Activated naive CD4-positive, alpha-beta T cell treated with anti-CD3 and anti-CD28 coated beads for 36 hours (primary cell): ENCODE results near the gene ZNF616. TPM values are rescaled to one million over a fixed set of nuclear protein-coding genes. Genes with fewer than 3 reads are reported as not detected.
A peak's percentile ranks its signal among the peaks of the same experiment; 100 is the strongest.
"Not testable (repeated sequence)": the region's sequence is repeated elsewhere in the genome, so short reads cannot be mapped to it uniquely, and the experiment has no call there.

Source experiments
- CTCF ChIA-PET: fragments of 350-600 bp; sonication (Branson Sonifier 250); formaldehyde crosslinking; loops from one replicate; lab custom pipeline; 2021; ENCODE audit warnings: antibody characterized with exemption; lab: Charles Lee
- DNase-seq: peaks from one replicate; pipeline ENCODE4 v3.0.0-alpha.2; 2020
- H3K27ac Mint-ChIP-seq: one replicate; pipeline ENCODE4 v1.8.0; 2021; ENCODE audit warnings: mild to moderate bottlenecking, mixed read lengths
- H3K27me3 Mint-ChIP-seq: one replicate; pipeline ENCODE4 v1.8.0; 2021; ENCODE audit warnings: low read depth, mixed read lengths
- H3K36me3 Mint-ChIP-seq: one replicate; pipeline ENCODE4 v1.8.0; 2021; ENCODE audit warnings: low read depth, mixed read lengths
- H3K4me1 Mint-ChIP-seq: one replicate; pipeline ENCODE4 v1.8.0; 2021; ENCODE audit warnings: low read depth, mixed read lengths
- H3K4me3 Mint-ChIP-seq: one replicate; pipeline ENCODE4 v1.8.0; 2021; ENCODE audit warnings: mild to moderate bottlenecking, moderate library complexity, mixed read lengths
- H3K9me3 Mint-ChIP-seq: one replicate; pipeline ENCODE4 v1.8.0; 2021; ENCODE audit warnings: mixed read lengths
- intact Hi-C: fragments of 100-400 bp; cut with micrococcal nuclease; formaldehyde crosslinking; loops from one replicate; pipeline ENCODE4 v1.15.1; 2023
- total RNA-seq, 2 experiments: library from RNA; stranded (reverse); gene quantifications; one replicate each; pipeline ENCODE4 v1.2.3, GENCODE V29; 2021

The ZNF616 gene
- total RNA-seq, 2 experiments from 2014 or later: 7.6 to 8.7 TPM

GRCh38 chr19:52101866-52102562 is 37.7 kb downstream of the ZNF616 start:
- Mint-ChIP-seq H3K9me3 (peaks cover 37% of the 10 kb centered on the region), H3K4me1 (no peaks in the 10 kb centered on the region), H3K27ac (no peak overlapping the region), H3K36me3 (peaks cover 17% of the 10 kb centered on the region), H3K27me3 (no peaks in the 10 kb centered on the region), H3K4me3 (no peak overlapping the region)
- DNase-seq: no peak
- CTCF ChIA-PET: no interaction called here
- intact Hi-C loops: no loop called here

DNA sequence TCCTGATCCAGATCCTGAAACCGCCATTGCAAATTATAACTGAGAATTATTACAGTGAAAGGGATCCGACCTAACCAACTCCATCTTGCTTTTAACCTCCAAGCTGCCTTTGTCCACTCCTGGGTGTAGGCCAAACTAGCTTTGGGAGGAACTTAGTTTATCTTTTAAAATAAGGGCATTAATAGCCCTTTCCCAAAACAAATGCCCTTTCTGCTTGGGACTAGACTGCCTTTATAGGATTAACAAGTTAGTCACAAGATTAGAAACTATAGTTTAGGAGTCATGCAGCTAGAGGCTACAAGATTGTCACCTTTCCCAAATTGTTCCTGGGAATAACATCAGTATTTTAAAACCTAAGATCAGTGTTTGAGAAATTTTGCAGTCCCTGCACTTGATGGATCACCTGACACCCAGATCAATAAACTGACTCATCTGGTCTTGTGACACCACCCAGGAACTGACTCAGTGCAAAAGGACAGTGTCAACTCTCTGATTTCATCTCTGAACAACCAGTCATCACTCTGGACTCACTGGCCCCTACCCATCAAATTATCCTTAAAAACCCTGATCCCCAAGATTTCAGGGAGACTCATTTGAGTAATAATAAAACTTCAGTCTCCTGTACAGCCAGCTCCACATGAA is 40.1 kb downstream of the ZNF616 start:
- peaks cover 24% of the 10 kb centered on the region for H3K36me3 Mint-ChIP-seq
- CTCF ChIA-PET: no interaction called here
- H3K4me1 Mint-ChIP-seq: peaks cover 5% of the 10 kb centered on the region
- DNase-seq: no peak
- H3K9me3 Mint-ChIP-seq: peaks cover 39% of the 10 kb centered on the region
- no peaks in the 10 kb centered on the region for H3K27me3 Mint-ChIP-seq
- no peak overlapping the region for H3K4me3 Mint-ChIP-seq
- no peak overlapping the region for H3K27ac Mint-ChIP-seq
- intact Hi-C loops: loop anchor here (5.0 kb wide), 1 partner anchor 128 kb away; no protein-coding TSS in a partner anchor

- peaks cover 54% of the 10 kb centered on the region for H3K9me3 Mint-ChIP-seq
- intact Hi-C loops: loop anchor here (5.0 kb wide), 1 partner anchor 131 kb away; no protein-coding TSS in a partner anchor
- CTCF ChIA-PET: interaction anchor here (0.5 to 0.6 kb wide), 2 partner anchors 160 to 170 kb away, joined by 3 read pairs; no protein-coding TSS in a partner anchor
- not testable (repeated sequence) for DNase-seq, H3K27me3 Mint-ChIP-seq, H3K27ac Mint-ChIP-seq
- H3K4me1 Mint-ChIP-seq: peaks cover 19% of the 10 kb centered on the region
- H3K4me3 Mint-ChIP-seq: peak overlapping the region; percentile 91
- H3K36me3 Mint-ChIP-seq: peaks cover 54% of the 10 kb centered on the region
These were observed 43.3 kb downstream of the ZNF616 start for GRCh38 chr19:52096416-52096815.

DNA sequence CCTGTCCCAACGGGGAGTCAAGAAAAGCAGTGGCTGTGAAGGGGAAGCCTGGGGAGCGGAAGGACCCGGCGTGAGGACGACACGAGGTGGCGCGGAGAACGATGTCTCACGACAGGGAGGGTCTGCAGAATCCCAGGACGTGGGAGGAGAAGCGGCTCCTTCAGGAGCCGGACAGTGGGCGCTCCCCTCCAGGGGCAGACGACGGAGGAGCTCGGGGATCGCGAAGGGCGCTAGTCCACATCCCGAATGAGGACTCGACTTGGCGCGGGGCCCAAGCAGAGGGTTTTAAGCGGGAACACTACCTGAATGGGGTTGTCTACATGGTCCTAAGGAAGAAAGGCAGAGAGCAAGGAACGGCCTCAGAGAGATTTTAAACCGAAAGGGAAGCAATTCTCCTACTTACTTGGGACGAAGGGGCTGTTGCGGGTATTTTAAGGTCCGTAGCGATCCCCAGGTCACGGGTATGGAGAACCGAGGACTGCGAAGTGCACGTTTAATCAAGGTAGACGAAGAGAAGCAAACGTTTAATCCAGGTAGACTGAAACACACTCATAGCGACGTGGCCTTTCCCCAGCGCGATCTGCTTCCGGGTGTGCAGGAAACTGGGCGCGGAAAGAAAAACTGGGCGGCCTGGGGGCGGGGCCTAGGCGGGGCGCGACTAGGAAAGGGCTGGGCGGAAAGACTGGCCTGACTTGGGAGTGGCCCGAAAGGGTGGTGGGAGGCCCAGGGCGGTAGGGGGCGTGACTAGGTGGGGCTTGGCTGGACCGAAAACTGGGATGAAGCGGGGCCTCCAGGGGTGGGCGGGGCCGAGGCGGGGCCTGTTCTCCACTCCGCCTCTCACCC is 44.3 kb downstream of the ZNF616 start, which contains the start of gene ZNF841:
Gene ZNF841, minus strand, starts transcription at position 594 of the 843 bp plus-strand sequence. CDS start 10,964 bp downstream, outside the sequence.
- intact Hi-C loops: loop anchor here (1.0 to 5.0 kb wide), 3 partner anchors 46 to 169 kb away; partner anchors contain the start of gene ZNF613
- H3K36me3 Mint-ChIP-seq: peaks cover 65% of the 10 kb centered on the region
- H3K9me3 Mint-ChIP-seq: peaks cover 61% of the 10 kb centered on the region

GRCh38 chr19:52094526-52095130 is 45.1 kb downstream of the ZNF616 start:
- intact Hi-C loops: loop anchor here (1.0 to 5.0 kb wide), 3 partner anchors 45 to 168 kb away; partner anchors contain the start of gene ZNF613
- Mint-ChIP-seq H3K4me1 (peaks cover 19% of the 10 kb centered on the region), H3K9me3 (peaks cover 63% of the 10 kb centered on the region), H3K4me3 (peak overlapping the region; percentile 91), H3K36me3 (peaks cover 68% of the 10 kb centered on the region), H3K27ac (peak overlapping the region; percentile 93), H3K27me3 (no peaks in the 10 kb centered on the region)
- CTCF ChIA-PET: interaction anchor here (0.6 kb wide), 1 partner anchor 926 kb away, joined by 5 read pairs; no protein-coding TSS in a partner anchor
- DNase-seq: no peak

More for the DNA sequence above, 44.3 kb downstream of the ZNF616 start, which contains the start of gene ZNF841:
- peak; percentile 94 for DNase-seq
- no peaks in the 10 kb centered on the region for H3K27me3 Mint-ChIP-seq
- peak within 1 kb of the TSS; percentile 91 for H3K4me3 Mint-ChIP-seq
- H3K4me1 Mint-ChIP-seq: peaks cover 19% of the 10 kb centered on the region
- peak within 1 kb of the TSS; percentile 93 for H3K27ac Mint-ChIP-seq
- CTCF ChIA-PET: no interaction called here

GRCh38 chr19:52086481-52086880 is 53.3 kb downstream of the ZNF616 start:
- H3K27ac Mint-ChIP-seq: no peak overlapping the region
- intact Hi-C loops: no loop called here

DNA sequence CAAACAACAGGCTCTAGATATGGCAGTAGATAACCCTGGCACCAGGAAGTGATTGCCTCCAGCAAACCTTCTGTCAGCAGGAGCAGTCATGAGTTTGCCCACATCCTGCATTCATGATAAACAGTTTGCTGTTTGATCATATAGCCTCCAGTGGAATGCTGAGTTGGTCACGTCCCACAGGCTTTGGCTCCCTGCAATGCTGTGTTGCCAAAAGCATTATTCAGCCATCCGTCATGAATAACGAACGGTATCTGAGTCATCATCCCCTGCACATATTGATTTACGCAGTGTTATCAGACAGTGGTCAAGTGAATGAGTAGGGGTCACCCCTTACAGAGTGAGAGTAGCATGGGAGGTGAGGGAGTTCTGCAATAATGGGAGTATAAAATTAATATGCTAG is 69.2 kb downstream of the ZNF616 start:
- H3K9me3 Mint-ChIP-seq: peaks cover 78% of the 10 kb centered on the region
- no peaks in the 10 kb centered on the region for H3K4me1 Mint-ChIP-seq

More at GRCh38 chr19:52086481-52086880, 53.3 kb downstream of the ZNF616 start:
- Mint-ChIP-seq H3K36me3 (peaks cover 94% of the 10 kb centered on the region), H3K9me3 (peaks cover 70% of the 10 kb centered on the region), H3K4me1 (no peaks in the 10 kb centered on the region), H3K4me3 (no peak overlapping the region), H3K27me3 (no peaks in the 10 kb centered on the region)
- DNase-seq: no peak
- CTCF ChIA-PET: no interaction called here

GRCh38 chr19:52069653-52070052 is 70.1 kb downstream of the ZNF616 start:
- DNase-seq: no peak
- intact Hi-C loops: no loop called here
- Mint-ChIP-seq H3K36me3 (peaks cover 94% of the 10 kb centered on the region), H3K27me3 (no peaks in the 10 kb centered on the region), H3K4me1 (no peaks in the 10 kb centered on the region), H3K4me3 (no peak overlapping the region), H3K9me3 (peaks cover 75% of the 10 kb centered on the region), H3K27ac (no peak overlapping the region)
- CTCF ChIA-PET: no interaction called here

More for the DNA sequence above, 69.2 kb downstream of the ZNF616 start:
- CTCF ChIA-PET: no interaction called here
- no peak overlapping the region for H3K27ac Mint-ChIP-seq
- intact Hi-C loops: no loop called here
- H3K27me3 Mint-ChIP-seq: no peaks in the 10 kb centered on the region
- no peak for DNase-seq
- peaks cover 97% of the 10 kb centered on the region for H3K36me3 Mint-ChIP-seq
- no peak overlapping the region for H3K4me3 Mint-ChIP-seq

DNA sequence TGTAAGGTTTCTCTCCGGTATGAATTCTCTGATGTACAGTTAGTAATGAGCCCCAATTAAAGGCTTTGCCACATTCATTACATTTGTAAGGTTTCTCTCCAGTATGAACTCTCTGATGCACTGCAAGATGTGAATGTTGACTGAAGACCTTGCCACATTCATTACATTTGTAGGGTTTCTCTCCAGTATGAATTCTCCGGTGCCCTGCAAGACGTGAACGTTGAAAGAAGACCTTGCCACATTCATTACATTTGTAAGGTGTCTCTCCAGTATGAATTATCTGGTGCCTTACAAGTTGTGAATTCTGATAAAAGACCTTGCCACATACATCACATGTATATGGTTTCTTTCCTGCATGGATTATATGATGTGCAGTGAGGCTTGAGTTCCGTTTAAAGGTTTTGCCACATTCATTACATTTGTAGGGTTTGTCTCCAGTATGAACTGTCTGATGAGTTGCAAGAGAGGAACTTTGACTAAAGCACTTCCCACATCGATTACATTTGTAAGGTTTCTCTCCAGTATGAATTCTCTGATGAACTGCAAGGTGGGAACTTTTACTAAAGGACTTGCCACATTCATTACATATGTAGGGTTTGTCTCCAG is 73.4 kb downstream of the ZNF616 start:
- CTCF ChIA-PET: no interaction called here
- no peaks in the 10 kb centered on the region for H3K27me3 Mint-ChIP-seq
- no peak overlapping the region for H3K4me3 Mint-ChIP-seq
- H3K9me3 Mint-ChIP-seq: peaks cover 72% of the 10 kb centered on the region
- intact Hi-C loops: no loop called here
- H3K36me3 Mint-ChIP-seq: peaks cover 87% of the 10 kb centered on the region
- no peak overlapping the region for H3K27ac Mint-ChIP-seq
- no peaks in the 10 kb centered on the region for H3K4me1 Mint-ChIP-seq
- no peak for DNase-seq

- no peaks in the 10 kb centered on the region for H3K4me1 Mint-ChIP-seq
- peaks cover 71% of the 10 kb centered on the region for H3K9me3 Mint-ChIP-seq
- CTCF ChIA-PET: no interaction called here
These were observed 74.3 kb downstream of the ZNF616 start for GRCh38 chr19:52065399-52065798.

More at GRCh38 chr19:52065399-52065798, 74.3 kb downstream of the ZNF616 start:
- intact Hi-C loops: no loop called here
- H3K4me3 Mint-ChIP-seq: no peak overlapping the region
- no peaks in the 10 kb centered on the region for H3K27me3 Mint-ChIP-seq
- H3K36me3 Mint-ChIP-seq: peaks cover 86% of the 10 kb centered on the region
- DNase-seq: no peak
- no peak overlapping the region for H3K27ac Mint-ChIP-seq
